ENCODE data around the gene FBLN2.

Gene FBLN2

GRCh38 chr3:13598201-13598600 lies 49.3 kb downstream of the FBLN2 start:
- Histone ChIP-seq H3K4me3 (no peak overlapping the region), H3K36me3 (no peaks in the 10 kb centered on the region), H3K27ac (no peak overlapping the region), H3K27me3 (no peaks in the 10 kb centered on the region), H3K4me1 (peaks cover 0 to 4% (median 0%) of the 10 kb centered on the region in 4 donors), H3K9me3 (no peaks in the 10 kb centered on the region)
- TF ChIP-seq CTCF (IDR thresholded peaks at IDR 0.05), result no peak
- no peak for DNase-seq
- intact Hi-C loops (cut with DNase I; ENCODE audit: low total_unique reads), result no loop called here

GRCh38 chr3:13598926-13599886 lies 50.3 kb downstream of the FBLN2 start:
- no peak overlapping the region for H3K4me3 ChIP-seq
- H3K27ac ChIP-seq, result no peak overlapping the region
- TF ChIP-seq CTCF (IDR thresholded peaks at IDR 0.05), result no peak
- no peak for DNase-seq
- H3K4me1 ChIP-seq, result peaks cover 0 to 4% (median 0%) of the 10 kb centered on the region in 4 donors
- intact Hi-C loops (cut with DNase I; ENCODE audit: low total_unique reads), result no loop called here
- no peaks in the 10 kb centered on the region for H3K9me3 ChIP-seq
- no peaks in the 10 kb centered on the region for H3K27me3 ChIP-seq
- H3K36me3 ChIP-seq, result no peaks in the 10 kb centered on the region

- no peaks in the 10 kb centered on the region for H3K36me3 ChIP-seq
- H3K27ac ChIP-seq, result no peak overlapping the region
- no peaks in the 10 kb centered on the region for H3K27me3 ChIP-seq
- H3K4me1 ChIP-seq, result peaks cover 0 to 4% (median 0%) of the 10 kb centered on the region in 4 donors
- H3K9me3 ChIP-seq, result no peaks in the 10 kb centered on the region
- no peak for DNase-seq
- TF ChIP-seq CTCF (IDR thresholded peaks at IDR 0.05), result no peak
- H3K4me3 ChIP-seq, result no peak overlapping the region
- intact Hi-C loops (cut with DNase I; ENCODE audit: low total_unique reads), result no loop called here
Measured at GRCh38 chr3:13599887-13600450, 51.0 kb downstream of the FBLN2 start.

- Histone ChIP-seq H3K27ac (no peak overlapping the region), H3K27me3 (no peaks in the 10 kb centered on the region), H3K4me3 (no peak overlapping the region), H3K4me1 (peaks cover 0 to 4% (median 0%) of the 10 kb centered on the region in 4 donors), H3K36me3 (no peaks in the 10 kb centered on the region), H3K9me3 (no peaks in the 10 kb centered on the region)
- TF ChIP-seq CTCF (IDR thresholded peaks at IDR 0.05), result no peak
- DNase-seq, result no peak
- intact Hi-C loops (cut with DNase I; ENCODE audit: low total_unique reads), result no loop called here
Measured at GRCh38 chr3:13600950-13601691, 52.2 kb downstream of the FBLN2 start.

GRCh38 chr3:13601692-13602080 lies 52.8 kb downstream of the FBLN2 start:
- Histone ChIP-seq H3K9me3 (no peaks in the 10 kb centered on the region), H3K4me3 (no peak overlapping the region), H3K27me3 (no peaks in the 10 kb centered on the region), H3K36me3 (no peaks in the 10 kb centered on the region), H3K4me1 (peaks cover 0 to 4% (median 0%) of the 10 kb centered on the region in 4 donors), H3K27ac (no peak overlapping the region)
- no peak for TF ChIP-seq CTCF (IDR thresholded peaks at IDR 0.05)
- no peak for DNase-seq
- intact Hi-C loops (cut with DNase I; ENCODE audit: low total_unique reads), result no loop called here

Data from tibial artery (tissue), 4 donors.